Coronary artery (tissue), 2 donors: ENCODE results near the gene HOXB7.
A peak's percentile ranks its signal among the peaks of the same experiment; 100 is the strongest.

ENCODE experiments used
- DNase-seq: peaks from one replicate; pipeline ENCODE4 v3.0.0-alpha.2; 2017; ENCODE audit warnings: low spot score
- H3K27ac ChIP-seq, 2 donors: fragments of 200-600 bp; sonication (generic); one replicate each; pipeline ENCODE4 v1.5.1; 2016 to 2019
- H3K4me3 ChIP-seq: fragments of 200-600 bp; sonication (generic); 2 replicates; pipeline ENCODE4 v1.5.1; 2016; ENCODE audit warnings: mild to moderate bottlenecking, moderate library complexity
- CTCF ChIP-seq: fragments of 200-600 bp; sonication (generic); IDR thresholded peaks from one replicate; pipeline ENCODE4 v1.5.1; 2019; ENCODE audit warnings: antibody characterized with exemption

HOXB7 gene

DNA sequence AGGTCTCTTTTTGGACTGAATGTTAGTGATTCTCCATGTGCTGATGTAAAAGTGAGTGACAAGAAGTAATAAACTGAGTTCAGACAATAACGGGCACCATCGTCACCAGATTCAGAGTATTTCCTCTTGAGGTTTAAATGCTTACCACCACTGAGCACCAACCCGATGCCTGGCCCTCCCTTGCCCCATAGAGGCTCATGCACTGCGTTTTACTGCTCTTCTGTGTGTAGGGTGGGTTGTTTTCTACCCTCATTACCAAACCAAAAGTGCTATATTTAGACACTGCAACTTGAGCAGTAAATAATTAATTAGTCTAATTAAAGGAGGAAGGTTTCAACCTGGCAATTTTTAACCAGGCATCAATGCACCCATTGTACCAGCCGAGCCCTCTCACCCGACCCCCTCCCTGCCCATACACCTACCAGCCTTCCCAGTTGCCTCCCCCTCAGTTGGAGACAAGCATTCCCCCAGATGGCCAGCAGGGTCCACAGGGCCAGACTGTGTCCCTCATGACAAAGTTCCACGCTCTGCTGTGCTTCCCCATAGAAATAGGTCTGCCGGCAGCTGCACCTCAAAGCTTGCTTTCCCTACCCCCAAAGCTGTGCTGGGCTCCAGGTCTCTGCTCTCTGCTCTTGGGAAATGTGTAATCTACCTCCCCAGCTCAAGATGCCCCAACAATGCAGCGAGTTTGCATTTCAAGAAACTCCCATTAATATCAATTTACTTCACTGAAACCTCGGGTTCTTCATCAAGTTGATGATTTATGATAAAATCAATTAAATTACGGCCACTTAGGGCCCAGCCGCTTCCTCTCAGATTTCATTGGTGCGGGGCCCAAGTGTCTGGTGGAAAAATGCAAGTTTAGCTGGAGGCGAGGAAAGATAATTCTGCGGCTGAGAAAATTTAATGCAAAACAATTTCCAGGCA lies 48.7 kb downstream of the HOXB7 start:
- peak overlapping the region; percentile 1 for H3K4me3 ChIP-seq
- H3K27ac ChIP-seq: peak overlapping the region in 1 of 2 donors; percentile 26
- TF ChIP-seq CTCF: no peak
- DNase-seq: no peak

- no peak for DNase-seq
Observed at GRCh38 chr17:48559840-48560817, 50.7 kb downstream of the HOXB7 start.

GRCh38 chr17:48559122-48559839 lies 51.5 kb downstream of the HOXB7 start:
- H3K27ac ChIP-seq: peak overlapping the region in 1 of 2 donors; percentile 87
- no peak for DNase-seq
- no peak for TF ChIP-seq CTCF
- H3K4me3 ChIP-seq: no peak overlapping the region

More at GRCh38 chr17:48559840-48560817, 50.7 kb downstream of the HOXB7 start:
- no peak overlapping the region for H3K4me3 ChIP-seq
- TF ChIP-seq CTCF: no peak
- peak overlapping the region in 1 of 2 donors; percentile 87 for H3K27ac ChIP-seq

DNA sequence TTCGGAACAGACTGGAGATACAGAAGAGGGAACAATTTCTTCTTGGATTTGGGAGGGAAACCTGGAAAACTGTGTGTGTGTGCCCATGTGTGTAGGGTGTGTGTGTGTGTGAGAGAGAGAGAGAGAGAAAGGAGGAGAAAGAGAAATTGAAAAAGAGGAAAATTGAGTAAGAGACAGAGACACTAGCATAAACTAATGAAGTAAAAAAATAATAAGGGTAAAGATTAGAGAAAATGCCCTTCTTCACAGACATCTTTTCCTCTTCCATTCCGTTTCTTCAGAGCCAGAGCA lies 52.0 kb downstream of the HOXB7 start:
- Histone ChIP-seq H3K27ac (peak overlapping the region in 1 of 2 donors; percentile 87), H3K4me3 (no peak overlapping the region)
- no peak for DNase-seq
- no peak for TF ChIP-seq CTCF

- no peak overlapping the region for H3K4me3 ChIP-seq
- H3K27ac ChIP-seq: peak overlapping the region in 1 of 2 donors; percentile 87
- no peak for TF ChIP-seq CTCF
- DNase-seq: no peak
Observed at GRCh38 chr17:48558057-48558830, 52.6 kb downstream of the HOXB7 start.
